GM21367 (cell line): Measurements from ENCODE around the gene LRRC61.

Experiments used
- ATAC-seq: cut with Tn5 transposase; IDR thresholded peaks from one replicate; pipeline ENCODE4 v1.9.1; 2021; ENCODE audit not compliant: unreplicated experiment

LRRC61 gene

DNA sequence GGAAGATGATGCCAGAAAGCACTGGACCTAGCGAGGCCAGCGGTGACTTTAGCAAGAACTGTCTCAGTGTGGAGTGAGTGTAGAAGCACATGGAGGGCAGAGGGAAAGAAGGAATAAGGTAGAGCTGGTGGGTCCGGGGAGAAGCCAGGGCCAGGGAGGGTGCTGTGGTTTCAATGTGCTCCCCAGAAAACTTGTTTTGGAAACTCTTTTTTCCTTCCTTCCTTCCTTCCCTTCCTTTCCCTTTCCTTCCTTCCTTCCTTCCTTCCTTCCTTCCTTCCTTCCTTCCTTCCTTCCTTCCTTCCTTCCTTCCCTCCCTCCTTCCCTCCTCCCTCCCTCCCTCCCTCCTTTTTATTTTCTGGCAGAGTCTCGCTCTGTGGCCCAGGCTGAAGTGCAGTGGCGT is 23.8 kb downstream of the LRRC61 start:
- no peak for ATAC-seq

DNA sequence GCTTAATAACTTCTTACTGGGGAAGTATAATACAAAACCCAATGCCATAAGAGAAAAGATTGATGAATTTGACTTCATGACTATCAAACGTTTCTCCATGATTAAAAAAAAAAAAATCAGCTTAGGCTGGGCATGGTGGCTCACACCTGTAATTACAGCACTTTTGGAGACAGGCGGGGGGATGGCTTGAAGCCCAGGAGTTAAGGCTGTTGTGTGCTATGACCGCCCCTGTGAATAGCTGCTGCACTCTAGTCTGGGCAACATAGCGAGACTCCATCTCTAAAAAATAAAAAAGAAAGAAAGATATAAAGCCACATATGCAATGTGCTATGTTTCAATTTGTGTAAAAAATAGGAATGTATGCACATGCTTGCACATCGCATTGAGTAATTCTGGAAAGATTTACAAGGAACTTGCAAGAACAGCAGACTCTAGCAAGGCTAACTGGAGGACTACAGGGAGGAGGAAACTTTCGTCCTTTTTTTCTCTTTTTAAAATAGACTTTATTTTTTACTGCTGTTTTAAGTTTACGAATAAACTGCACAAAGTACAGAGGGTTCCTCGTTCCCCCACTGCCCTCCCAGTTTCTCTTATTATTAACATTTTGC is 28.5 kb downstream of the LRRC61 start:
- no peak for ATAC-seq

DNA sequence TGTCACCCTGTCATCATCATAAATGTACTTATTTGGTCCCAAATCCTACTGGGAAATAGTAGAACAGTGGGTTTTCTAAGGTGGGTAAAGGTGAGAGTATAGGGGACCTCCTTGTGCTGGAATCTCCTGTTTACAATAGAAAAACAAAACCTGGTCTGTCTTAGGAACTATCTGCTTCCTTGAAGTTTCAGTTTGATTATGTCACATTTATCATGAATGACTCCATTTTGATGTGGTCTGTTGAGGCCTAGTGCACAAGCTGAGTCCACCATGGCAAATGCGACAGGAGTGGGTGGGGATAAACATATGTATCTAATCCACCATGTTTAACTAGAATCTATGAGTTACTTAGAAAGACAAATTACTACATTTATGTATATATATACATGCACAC is 32.5 kb downstream of the LRRC61 start:
- no peak for ATAC-seq

DNA sequence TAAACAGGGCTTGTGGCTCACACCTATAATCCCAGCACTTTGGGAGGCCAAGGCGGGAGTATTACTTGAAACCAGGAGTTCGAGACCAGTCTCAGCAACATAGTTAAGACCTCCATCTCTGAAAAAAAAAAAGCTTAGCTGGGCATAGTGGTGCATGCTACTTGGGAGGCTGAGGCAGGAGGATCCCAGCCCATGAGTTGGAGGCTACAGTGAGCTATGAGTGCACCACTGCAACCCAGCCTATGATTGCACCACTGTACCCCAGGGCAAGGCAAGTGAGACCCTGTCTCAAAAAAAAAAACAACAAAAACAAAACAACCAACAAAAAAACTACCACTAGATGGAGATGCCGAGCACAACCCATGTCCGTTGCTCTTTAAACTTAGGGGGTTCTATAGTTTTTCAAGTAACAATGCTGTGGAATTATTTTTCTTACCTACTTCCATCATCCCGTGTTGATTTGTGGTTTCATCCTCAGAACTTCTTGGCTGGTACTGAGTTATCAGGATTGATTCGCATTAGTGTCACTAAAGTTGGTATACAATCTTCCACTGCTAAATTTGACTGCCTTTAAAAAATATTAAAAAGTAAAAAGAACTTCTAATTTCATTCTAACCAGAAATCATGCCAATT is 33.2 kb downstream of the LRRC61 start:
- no peak for ATAC-seq

DNA sequence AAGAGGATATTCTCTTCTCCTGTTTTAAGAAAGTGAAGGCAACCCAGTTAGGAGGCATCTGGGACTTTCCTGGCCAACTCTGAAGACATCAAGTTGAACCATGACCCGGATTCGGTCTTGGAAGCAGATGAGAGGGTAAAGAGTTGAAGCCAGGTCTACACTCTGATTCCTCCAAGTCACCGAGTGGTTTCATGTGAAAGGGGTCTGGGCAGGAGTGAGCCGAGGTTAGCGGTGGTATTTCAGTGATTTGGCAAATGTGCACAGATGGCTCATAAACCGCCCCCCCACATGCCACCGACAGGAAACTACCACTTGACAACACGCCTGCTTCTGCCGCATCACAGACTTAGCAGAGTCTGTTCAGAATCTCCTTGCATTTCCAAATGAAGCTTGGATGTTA is 34.1 kb downstream of the LRRC61 start:
- peak; percentile 45 for ATAC-seq

DNA sequence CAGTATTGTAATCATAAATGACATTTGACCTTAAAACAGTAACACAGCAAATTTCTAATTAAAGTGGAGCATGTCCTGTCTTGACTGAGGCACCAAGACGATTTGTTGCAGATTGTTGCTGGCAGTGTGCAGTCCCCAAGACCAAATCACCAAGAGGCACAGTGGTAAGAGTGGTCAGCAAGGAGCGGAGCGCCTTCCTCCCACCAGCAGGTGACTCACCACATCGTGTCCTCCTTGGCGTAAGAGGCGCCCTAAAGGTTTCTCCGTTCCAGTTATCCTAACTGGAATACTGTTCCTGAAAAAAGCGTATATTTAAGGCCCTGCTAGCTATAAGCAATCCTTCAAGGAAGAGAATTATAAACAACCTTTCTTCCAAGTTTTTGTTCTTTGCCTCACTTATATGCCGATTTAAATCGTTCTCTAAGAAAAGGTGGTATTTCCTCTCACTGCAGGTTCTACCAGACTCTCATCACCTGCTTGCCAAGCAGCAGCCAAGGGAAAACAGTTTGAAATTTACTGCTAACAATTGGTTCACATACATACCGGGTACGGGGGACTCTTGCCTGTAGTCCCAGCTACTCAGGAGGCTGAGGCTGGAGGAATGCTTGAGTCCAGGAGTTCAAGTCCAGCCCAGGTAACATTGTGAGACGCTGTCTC is 34.7 kb downstream of the LRRC61 start:
- ATAC-seq, result peak; percentile 9

DNA sequence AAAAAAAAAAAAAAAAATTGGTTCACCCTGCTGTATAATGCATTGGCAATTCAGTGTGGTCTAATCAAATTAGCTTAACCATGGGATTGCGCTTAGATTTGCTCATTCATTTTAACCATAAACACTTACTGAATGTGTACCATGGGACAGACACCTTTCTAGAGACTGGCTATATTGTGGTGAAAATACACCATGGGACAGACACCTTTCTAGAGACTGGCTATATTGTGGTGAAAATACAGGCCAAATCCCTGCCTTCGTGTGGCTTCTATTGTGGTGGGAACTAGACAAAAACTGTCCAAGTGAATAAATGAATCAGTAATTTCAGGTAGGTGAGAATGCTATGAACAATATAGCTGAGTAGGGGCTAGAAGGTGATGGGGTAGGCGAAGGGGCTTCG is 35.3 kb downstream of the LRRC61 start:
- ATAC-seq, result no peak

DNA sequence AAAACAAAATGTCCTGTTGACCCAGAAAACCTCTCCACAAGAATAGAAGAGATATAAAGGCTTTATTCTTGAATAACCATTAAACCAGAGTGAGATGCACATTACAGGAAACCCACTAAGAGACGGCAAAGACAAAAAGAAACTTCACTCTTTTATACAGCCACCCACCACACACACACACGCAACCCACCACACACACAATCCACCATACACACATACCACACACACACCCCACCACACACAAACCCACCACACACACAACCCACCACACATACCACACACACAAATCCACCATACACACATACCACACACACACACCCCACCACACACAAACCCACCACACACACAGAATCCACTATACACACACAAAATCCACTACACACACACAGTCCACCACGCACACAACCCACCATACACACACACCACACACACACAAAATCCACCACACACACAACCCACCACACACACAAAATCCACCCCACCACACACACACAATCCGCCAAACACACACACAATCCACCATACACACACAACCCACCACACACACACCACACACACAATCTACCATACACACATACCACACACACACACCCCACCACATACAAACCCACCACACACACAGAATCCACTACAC is 36.0 kb downstream of the LRRC61 start:
- ATAC-seq, result no peak

DNA sequence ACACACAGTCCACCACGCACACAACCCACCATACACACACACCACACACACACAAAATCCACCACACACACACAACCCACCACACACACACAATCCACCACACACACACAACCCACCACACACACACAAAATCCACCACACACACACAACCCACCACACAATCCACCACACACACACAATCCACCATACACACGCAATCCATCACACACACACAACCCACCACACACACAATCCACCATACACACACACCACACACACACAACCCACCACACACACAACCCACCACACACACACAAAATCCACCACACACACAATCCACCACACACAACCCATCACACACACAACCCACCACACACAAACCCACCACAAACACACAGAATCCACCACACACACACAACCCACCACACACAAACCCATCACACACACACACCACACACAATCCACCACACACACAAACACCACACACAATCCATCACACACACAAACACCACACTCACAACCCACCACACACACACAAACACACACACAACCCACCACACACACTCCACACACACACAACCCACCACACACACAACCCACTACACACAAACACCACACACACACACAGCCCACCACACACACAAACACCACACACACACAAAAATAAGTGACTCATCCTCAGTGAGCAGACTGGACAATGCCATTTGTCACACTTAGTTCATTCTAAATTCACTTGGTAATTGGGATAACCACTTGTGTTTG is 36.6 kb downstream of the LRRC61 start:
- ATAC-seq, result no peak

DNA sequence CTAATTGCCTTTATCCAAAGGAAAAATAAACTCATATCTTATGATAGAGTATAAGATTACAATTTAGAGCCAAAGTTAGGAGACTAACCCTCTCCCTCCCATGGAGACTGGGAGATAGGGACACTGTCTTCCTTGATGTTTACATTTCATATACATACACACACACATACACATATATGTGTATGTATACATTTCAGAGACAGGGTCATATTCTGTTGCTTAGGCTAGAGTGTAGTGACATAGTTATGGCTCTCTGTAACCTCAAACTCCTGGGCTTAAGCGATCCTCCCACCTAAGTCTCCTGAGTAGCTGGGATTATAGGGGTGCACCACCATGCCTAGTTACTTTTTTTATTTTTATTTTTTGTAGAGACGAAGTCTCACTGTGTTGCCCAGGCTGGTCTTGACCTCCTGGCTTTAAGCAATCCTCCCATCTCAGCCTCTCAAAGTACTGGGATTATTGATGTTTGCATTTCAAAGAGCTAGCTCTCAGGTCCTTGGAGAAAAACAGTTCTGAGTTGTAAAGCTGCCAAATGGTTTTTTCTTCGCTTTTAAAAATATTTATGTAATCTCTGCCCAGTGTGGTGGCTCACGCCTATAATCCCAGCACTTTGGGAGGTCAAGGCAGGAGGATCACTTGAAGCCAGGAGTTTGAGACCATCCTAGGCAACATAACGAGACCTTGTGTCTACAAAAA is 37.4 kb downstream of the LRRC61 start:
- ATAC-seq, result no peak

DNA sequence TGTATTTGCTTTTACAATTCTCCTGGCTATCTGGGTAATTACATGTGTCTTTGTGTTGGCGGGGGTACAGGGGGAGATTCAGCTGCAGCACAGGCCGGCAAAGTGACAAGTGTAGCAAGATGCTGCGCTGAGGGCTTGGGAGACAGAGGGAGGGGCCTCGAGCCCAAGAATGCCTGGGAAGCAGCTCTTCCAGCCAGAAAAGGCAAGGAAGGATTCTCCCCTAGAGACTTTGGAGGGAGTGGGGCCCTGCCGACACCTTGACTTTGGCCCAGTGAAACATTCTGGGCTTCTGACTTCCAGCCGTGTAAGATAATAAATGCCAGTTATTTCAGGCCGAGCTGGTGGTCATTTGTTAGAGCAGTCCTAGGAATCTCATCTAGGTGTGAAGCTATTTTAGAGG is 38.2 kb downstream of the LRRC61 start:
- ATAC-seq, result no peak

DNA sequence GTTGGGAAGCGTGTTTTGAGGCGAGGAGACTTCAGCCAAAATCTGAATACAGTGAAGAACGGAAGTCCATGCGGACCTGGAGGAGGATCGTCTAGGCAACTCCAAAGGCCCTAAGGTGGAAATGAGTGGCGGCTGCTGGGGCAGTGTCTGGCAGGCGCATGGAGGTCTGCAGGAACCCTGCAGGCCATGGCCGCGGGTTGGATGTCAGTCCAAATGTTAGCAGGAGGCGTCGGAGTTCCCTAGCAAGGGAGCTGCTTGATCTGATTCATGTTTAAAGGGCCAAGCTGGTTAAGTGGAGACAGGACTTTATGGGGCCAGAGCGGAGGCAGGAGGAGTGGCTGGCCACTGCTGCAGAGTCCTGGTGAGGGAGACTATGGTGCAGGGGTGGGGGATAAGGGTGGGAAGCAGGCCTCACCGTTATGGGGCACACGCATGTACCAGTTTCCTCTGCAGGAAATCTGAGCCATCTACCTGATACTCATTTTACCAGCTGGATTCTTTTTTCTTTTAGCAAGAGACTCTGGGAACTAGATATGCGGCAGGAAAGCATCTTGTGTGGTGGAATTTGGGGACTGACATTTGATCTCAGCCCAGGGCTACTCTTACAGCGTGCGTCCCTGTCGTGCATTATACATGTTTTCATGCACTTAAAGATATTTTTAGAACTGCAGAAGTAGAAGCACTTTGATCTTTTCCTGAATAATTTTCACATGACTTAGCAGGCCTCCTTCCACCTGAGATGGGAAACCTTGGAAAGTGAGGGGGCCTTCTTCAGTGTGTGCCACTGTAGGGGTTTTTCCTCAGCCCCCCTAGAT is 38.9 kb downstream of the LRRC61 start:
- ATAC-seq, result no peak

DNA sequence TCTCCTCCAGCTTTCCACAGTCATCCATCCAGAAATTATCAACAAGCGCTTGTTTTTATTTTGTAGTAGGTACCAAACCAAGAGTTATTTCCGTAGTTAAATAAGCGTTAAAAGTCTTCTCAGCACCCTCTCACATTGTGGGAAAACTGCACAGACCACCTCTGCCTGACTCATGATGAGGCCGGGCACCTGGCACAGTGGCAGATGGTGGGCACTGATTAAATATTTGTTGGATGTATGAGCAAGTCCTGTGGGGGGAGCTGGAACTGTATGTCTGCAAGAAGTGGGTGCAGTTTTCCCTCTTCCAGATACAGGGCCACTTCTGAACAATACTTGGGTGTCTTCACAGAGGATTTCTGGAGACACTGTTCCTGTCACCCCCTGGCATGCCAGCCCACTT is 40.2 kb downstream of the LRRC61 start:
- ATAC-seq, result no peak

DNA sequence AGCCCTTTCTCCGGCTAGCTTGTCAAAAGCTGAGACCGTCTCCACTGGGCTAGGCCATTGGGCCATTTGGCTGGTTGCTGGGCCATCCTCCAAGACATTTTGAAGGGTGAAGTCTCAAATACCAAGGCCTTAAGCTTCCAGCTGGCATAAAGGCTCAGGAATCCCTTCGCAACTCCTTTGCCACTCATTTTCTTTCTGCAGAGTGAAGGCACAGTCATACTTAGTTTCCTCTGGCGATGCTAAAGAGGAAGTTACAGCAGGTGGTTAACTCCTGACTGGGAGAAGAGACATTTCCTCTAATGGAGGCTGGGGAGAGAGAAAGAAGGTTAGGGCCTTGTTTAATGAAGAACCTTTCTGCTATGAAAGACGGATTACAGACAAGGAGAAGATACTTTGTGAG is 40.7 kb downstream of the LRRC61 start:
- no peak for ATAC-seq

DNA sequence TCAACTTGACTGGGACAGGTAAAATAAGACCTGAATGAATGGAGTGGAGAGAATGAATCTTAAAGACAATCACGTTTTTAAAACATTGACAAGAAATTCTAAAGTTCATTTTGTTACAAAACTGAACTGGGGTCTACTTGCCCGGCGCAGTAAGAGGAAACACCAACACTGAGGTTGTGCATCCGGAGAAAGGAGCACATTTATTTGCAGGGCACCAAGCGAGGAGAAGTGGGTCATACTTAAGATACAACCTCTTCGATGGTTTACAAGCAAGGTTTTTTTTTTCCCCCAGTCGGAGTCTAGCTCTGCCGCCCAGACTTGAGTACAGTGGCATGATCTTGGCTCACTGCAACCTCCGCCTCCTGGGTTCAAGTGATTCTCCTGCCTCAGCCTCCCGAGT is 42.0 kb downstream of the LRRC61 start:
- ATAC-seq, result no peak

DNA sequence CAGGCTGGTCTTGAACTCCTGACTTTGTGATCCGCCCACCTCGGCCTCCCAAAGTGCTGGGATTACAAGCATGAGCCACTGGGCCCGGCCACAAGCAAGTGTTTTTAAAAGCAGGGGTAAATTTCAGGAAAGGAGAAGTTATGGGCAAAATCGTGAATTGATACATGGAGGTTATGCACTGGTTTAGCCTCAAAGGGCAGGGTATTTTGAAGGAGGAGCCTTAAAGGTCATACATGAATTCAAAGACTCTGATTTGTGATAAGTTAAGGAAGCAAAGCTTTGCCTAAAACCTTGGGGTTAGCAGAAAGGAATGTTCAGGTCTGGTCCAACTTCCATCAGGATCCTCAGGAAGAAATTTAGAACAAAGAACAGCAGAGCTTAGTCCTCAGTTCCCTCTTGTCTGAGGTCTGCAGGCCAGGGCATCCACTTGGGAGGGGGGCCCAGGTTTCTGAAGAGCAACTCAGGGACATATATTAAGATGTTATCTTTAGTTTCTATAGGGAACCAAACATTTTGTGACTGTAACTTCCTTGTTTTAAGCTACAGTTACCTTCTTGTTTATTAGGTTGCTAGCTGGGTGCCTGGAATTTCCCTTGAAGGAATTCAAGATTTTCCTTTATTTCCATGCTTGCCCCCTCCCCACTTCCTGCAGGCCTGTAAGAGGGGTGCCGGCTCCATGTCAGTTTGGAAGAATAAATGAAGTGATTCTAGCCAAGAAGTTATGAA is 42.7 kb downstream of the LRRC61 start:
- no peak for ATAC-seq

DNA sequence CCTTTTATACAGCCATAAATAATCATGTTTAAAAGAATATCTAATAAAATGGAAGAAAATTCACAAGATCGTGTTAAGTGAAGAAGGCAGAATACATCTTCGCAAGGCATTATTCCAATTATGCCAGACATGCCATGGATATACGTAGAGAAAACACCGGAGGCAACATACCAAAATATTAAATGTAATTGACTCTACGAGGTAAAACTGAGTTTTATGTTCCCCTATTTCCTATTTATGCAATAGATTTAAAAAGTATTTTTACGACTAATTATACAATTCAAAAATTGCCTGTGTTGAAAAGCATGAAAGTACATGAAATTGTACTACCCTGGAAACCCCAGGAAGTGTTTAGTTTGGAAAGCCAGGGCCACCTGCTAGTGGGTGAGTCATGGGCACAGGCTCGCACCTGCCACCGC is 44.5 kb downstream of the LRRC61 start:
- ATAC-seq, result no peak

DNA sequence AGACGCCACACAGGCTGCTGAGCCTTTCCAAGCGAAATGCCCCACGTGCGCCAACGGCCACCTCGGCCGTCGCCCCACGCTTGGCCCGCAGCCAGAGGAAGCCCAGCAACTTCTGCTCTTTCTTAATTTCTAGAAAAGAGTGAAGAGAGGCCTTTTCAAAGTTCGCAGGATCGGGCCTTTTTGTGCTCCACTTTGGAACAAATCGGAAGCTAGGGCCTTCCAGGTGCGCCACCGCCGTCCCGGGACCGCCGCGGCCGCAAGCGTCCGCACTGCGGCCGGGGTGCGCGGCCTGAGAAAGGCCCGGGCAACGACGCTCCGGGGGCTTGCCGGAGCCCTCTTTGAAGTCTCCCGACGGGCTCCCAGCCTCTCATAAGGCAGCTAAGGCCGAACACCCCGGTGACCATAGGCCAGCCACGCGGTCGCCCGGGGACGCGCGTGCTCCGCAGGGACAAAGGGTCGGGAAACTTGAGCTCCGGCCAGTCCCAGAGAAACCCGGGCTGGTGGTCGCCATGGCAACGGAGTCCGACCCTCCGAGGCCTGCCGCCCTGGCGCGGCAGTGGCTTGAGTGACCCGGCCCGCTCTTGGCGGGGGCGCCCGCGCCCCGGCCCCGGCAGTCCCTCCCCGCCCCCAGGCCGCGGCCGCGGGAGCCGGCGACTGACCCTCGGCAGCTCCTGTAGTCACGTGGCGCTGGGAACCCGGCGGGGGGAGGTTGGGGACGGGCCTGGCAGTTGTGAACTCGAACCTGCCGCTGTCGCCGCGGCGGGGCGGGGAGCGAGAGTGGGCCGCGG is 45.1 kb downstream of the LRRC61 start, which contains the start of gene REPIN1:
Gene REPIN1, plus strand, starts transcription at position 727 of the 788 bp plus-strand sequence. CDS start 890 bp downstream, outside the sequence.
- peak; percentile 32 for ATAC-seq
